H1 (cell line): ENCODE results near the gene ZNF808. TPM values are rescaled to one million over a fixed set of nuclear protein-coding genes. Genes with fewer than 3 reads are reported as not detected.
A peak's percentile ranks its signal among the peaks of the same experiment; 100 is the strongest.

Source experiments
- CTBP2 ChIP-seq: IDR thresholded peaks from 2 replicates; pipeline ENCODE4 v1.7.0; 2011; ENCODE audit warnings: borderline replicate concordance, mild to moderate bottlenecking, moderate library complexity, mixed read lengths, low read length; ENCODE audit not compliant: insufficient read depth, insufficient read length
- EZH2 ChIP-seq: fragments of 200-600 bp; sonication (generic); IDR thresholded peaks from 2 replicates; pipeline ENCODE4 v1.7.1; 2012; ENCODE audit warnings: low read depth, mild to moderate bottlenecking, moderate library complexity, low read length, inconsistent platforms; ENCODE audit not compliant: severe bottlenecking
- GABPA ChIP-seq: IDR thresholded peaks from 2 replicates; pipeline ENCODE4 v1.6.1; 2011; ENCODE audit warnings: mild to moderate bottlenecking, low read length, moderate library complexity, borderline replicate concordance; ENCODE audit not compliant: insufficient read depth
- HDAC2 ChIP-seq, 2 experiments: fragments of 300-600 bp in 1 of 2; sonication (generic) in 1 of 2; IDR thresholded peaks; 2 replicates each; pipeline ENCODE4 v1.6.1; 2011 to 2012; ENCODE audit warnings: low read depth in 2 of 2, low read length in 2 of 2, mild to moderate bottlenecking in 2 of 2, moderate library complexity in 2 of 2, borderline replicate concordance in 1 of 2, inconsistent platforms in 1 of 2
- PHF8 ChIP-seq: fragments of 200-600 bp; sonication (generic); conservative IDR thresholded peaks from 2 replicates; pipeline ENCODE4 v1.7.1; 2012; ENCODE audit warnings: low read depth, mild to moderate bottlenecking, inconsistent platforms, low read length, moderate library complexity
- POLR2A ChIP-seq, 2 experiments: IDR thresholded peaks; 1 replicate in 1 of 2; 2 replicates in 1 of 2; pipeline ENCODE4 v1.6.1; 2011; ENCODE audit warnings: low read depth in 2 of 2, low read length in 2 of 2, mild to moderate bottlenecking in 2 of 2; ENCODE audit errors: control extremely low read depth in 1 of 2
- POLR2AphosphoS5 ChIP-seq: IDR thresholded peaks from 2 replicates; pipeline ENCODE4 v1.6.1; 2011; ENCODE audit warnings: low read depth, low read length
- POU5F1 ChIP-seq: IDR thresholded peaks from 2 replicates; pipeline ENCODE4 v1.6.1; 2011; ENCODE audit warnings: low read depth, mild to moderate bottlenecking, low read length, moderate library complexity
- TBP ChIP-seq: IDR thresholded peaks from 2 replicates; pipeline ENCODE4 v1.6.1; 2011; ENCODE audit warnings: low read depth, low read length, improper control_type of control experiment
- TEAD4 ChIP-seq: IDR thresholded peaks from 2 replicates; pipeline ENCODE4 v1.6.1; 2012; ENCODE audit warnings: low read depth, low read length, inconsistent platforms, mixed read lengths
- polyA plus RNA-seq, 7 experiments: library from polyadenylated mRNA; depleted of rRNA in 3 of 7; stranded (reverse) in 5 of 7; unstranded in 2 of 7; fragments of >200 nt in 5 of 7; fragments of 200-250 nt in 2 of 7; gene quantifications; 1 replicate in 5 of 7; 2 replicates in 1 of 7; 4 replicates in 1 of 7; pipeline versions ENCODE4 v1.2.1 to v1.2.3, GENCODE V29; 2011 to 2013; ENCODE audit warnings: missing spikeins in 2 of 7, mixed read lengths in 2 of 7
- total RNA-seq: library from RNA; stranded (reverse); fragmentation: NEBNext Ultra II Directional; extraction: Animal tissue kit (Norgen Biotek cat#: 25700); gene quantifications from 2 replicates; pipeline ENCODE4 v1.2.1, GENCODE V29; 2021

The ZNF808 gene
- total and polyA plus RNA-seq, 2 of the 8 experiments (the other 6 are each of a cell fraction or from before 2014, with no cell fraction given): 3.9 to 25.9 TPM

DNA sequence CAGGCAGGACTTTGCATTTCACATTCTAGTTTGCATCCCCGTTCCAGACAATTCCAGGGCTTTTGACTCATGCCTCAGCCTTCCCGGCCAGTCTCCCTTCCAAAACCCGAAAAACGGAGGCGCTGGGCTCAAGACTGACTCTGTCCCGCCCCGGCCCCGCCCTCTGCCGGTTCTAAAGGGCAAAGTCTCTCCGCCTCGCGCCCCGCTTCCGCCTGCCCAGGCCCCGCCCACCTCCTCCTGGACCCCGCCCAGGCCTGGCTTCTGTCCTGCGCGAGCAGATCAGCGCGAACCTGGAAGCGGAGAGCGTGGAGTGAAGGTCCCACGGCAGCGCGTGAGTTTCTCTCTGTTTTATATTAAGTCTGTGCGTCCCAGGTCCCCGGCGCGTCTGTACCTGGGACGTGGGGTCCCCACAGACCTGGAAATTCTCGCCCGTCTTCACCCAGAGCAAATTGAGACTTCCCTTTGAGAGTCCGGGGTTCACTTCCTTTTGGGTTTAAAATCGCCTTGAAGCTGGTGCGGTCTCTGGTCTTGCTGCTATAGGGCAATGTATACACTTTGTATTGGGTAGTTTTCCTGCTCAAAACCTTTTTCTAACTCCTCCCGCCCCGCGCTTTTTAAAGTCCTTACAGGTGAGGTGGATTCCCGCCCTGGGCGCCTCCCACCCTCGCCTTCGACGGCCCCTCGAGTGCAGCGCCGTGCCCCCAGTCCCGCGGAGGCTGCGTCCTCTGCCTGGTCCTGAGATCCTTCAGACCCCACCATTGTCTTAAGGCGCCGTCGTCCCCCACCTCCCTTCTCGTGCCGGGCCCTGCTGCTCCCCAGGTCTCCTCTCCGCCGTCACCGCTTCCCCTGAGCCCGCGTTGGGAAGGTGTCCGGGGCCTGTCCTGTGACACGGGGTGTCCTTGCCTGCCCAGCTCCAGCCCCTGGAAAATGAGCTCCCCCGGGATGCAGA, 73.8 kb downstream of the ZNF808 start (continued):
- TF ChIP-seq TBP (no peak), PHF8 (0 out of 2 replicates have a peak, but pooled peaks have one; percentile 26), POLR2A (IDR thresholded peaks at IDR 0.05; ENCODE audit: control extremely low read depth in 1 of 2, low read depth in 2 of 2, low read length in 2 of 2) (peak in 1 of 2 experiments; percentile 44; a peak in 1 of 3 replicates), POLR2AphosphoS5 (no peak; the same call in 1 of the 2 replicates), TEAD4 (no peak), POU5F1 (no peak), GABPA (no peak), HDAC2 (IDR thresholded peaks at IDR 0.05; ENCODE audit: borderline replicate concordance in 1 of 2, low read depth in 2 of 2, low read length in 2 of 2) (no peak), EZH2 (peak; percentile 20), CTBP2 (no peak)
